GM12891 (cell line): ENCODE data around the gene ICE1.

Source experiments
- POLR2A ChIP-seq: IDR thresholded peaks from 2 replicates; pipeline ENCODE4 v1.6.1; 2011; ENCODE audit warnings: low read depth, low read length, control low read depth
- POLR2AphosphoS5 ChIP-seq: IDR thresholded peaks from 2 replicates; pipeline ENCODE4 v1.6.1; 2011; ENCODE audit warnings: low read depth, low read length, control low read depth
- TAF1 ChIP-seq: IDR thresholded peaks from 2 replicates; pipeline ENCODE4 v1.6.1; 2011; ENCODE audit warnings: low read depth, low read length, control low read depth

DNA sequence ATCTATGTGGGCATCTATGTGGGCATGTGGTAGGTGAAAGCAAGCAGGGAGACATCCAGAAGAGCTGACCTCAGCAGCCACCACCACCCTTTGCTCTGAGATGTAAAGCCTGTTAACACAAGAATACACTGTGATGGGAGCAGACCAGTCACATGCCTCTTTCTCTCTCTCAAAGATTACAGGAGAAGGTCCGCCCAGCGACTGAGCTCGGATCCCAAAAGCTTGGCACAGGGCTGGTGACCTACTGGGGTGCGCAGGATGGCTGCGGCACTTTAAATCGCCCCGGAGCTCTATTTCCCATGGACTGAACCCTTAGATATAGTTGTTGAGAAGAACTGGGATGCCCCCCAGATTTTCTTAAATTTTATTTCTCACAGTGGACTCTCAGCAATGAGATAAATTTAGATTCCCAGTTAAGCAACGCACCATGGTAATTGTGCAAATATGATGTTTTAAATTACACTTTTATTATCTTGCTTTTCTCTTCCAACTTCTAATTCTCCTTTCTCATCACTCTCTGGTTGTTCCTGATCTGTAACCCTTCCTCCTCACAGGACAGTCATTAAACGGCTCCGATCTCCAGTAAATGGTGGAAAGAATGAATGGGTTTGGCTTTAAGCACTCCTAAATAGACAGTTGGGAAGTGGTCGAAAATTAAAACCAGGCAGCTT lies 37.7 kb upstream of the ICE1 start:
- no peak for TF ChIP-seq POLR2AphosphoS5
- no peak for TF ChIP-seq POLR2A
- no peak for TF ChIP-seq TAF1
